CD4-positive, alpha-beta T cell treated with Interleukin-10 for 1 hour (primary cell): ENCODE measurements around the gene RDH16.
"Not testable (repeated sequence)": the region's sequence is repeated elsewhere in the genome, so short reads cannot be mapped to it uniquely, and the experiment has no call there.

ENCODE experiments used
- DNase-seq: peaks from one replicate; pipeline ENCODE4 v3.0.0-alpha.2; 2020

Gene RDH16

DNA sequence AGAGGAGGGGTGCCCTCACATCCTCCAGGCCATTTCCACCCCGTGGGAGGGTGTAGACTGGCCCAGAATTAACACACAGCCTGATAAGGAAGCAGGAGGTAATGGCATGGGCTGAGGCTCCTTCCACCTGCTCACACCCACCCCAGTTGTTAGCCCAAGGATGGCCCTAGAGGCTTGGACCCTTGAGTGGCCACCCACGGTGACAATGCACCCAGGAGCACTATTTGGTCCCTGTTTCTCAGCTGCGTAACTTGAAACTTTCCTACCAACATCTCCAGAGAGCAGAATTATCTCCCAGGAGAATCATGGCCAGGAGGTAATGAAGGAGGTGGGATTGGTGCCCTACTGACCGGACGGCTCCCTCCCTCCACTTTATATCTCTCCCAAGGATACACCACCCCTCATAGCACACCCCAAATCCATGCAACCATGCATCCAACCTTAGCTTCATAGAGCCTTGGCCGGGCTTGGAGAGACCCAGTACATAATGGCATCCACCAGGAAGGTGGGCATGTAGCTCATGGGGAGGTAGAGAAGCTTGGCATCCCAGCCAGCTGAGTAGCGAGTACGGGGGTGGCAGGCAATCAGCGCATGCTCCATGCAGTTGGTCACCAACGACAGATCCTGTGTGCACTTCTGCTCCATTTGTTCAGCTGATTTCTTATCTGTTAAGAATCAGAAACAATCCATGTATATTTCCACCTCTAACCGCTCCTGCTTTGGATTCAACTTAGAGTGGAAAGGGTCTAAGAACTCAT, 5.6 kb downstream of the RDH16 start:
- no peak for DNase-seq

DNA sequence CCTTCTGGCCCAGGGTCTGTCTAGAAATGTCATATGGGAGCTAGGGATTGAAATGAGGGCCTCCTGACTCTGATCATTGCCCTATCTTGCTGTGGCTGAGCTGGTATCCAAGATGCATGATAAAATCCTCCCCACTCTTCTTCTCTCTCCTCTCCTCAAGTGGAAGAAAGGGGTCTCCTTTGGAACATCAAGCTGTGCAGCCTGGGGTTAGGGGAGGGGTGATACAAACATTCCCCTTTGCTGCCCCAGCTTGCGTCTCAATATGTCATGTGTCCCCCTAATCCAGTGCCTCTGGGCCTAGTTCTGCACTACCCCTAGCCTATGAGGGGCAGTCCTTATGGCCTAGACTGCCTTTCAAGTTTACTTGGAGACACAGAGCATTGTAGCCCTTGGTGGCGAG, 8.5 kb downstream of the RDH16 start:
- DNase-seq: no peak

DNA sequence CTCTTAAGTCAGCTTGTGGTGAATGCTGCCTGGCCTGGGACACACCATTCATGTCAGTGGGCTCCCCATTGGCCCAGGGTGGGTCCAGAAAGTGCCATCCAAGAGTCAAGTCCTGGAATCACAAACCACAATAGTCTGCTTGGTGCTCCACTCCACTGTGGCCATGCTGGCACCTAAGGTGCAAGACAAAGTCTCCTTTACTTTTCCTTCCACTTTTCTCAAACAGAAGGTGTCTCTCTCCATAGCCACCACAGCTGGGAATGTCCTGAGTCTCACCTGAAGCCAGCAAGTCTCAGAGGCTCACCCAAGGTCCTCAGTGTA, 9.0 kb downstream of the RDH16 start:
- DNase-seq: no peak

DNA sequence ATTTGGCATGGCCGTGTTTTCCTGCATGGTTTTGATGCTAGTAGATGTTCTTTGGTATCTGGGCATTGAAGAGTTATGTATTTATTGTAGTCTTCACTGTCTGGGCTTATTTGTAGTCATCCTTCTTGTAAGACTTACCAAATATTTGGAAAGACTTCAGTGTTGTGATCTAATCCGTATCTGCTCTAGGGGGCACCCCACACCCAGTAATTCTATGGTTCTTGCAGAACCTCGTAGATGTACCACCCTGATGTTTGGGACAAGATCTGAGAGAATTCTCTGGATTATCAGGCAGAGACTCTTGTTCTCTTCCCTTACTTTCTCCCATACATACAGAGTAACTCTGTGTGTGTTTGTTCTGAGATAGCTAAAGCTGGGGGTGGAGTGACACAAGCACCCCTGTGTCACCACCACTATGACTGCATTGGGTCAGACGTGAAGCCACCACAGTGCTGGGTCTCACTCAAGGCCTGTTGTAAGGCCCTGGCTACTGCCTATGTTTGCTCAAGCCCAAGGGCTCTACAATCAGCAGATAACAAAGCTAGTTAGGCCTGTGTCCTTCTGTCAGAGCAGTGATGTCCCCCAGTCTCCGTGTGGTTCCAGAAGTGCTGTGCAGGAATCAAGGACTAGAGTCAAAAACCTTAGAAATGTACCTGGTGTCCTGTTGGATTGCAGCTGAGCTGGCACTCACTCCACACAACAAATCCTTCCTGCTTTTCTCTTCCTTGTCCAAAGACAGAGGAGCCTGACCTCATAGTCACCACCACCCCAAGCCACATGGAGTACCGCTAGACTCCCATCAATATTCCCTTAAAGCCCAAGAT, 9.6 kb downstream of the RDH16 start:
- DNase-seq: no peak

DNA sequence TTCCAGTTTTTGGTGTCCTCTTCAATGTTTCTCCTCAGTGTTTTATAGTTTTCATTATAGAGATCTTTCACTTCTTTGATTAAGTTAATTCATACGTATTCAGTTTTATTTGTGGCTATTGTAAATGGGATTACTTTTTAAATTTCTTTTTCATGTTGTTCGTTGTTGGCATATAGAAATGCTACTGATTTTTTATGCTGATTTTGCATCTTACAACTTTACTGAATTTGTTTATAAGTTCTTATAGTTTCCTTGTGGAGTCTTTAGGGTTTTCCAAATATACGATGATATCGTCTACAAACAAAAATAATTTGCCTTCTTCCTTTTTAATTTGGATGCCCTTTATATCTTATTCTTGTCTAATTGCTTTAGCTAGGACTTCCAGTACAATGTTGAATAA, 13.5 kb downstream of the RDH16 start:
- DNase-seq: no peak

DNA sequence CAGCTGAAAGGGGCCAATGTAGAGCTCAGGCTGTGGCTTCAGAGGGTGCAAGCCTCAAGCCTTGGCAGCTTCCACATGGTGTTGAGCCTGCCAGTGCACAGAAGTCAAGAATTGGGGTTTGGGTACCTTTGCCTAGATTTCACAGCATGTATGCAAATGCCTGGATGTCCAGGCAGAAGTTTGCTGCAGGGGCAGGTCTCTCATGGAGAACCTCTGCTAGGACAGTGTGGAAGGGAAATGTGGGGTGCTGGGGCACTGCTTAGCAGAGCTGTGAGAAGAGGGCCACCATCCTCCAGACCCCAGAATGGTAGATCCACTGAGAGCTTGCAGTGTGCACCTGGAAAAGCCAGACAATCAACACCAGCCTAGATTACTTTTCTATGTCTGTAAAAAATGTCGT, 14.0 kb downstream of the RDH16 start:
- DNase-seq: not testable (repeated sequence)

DNA sequence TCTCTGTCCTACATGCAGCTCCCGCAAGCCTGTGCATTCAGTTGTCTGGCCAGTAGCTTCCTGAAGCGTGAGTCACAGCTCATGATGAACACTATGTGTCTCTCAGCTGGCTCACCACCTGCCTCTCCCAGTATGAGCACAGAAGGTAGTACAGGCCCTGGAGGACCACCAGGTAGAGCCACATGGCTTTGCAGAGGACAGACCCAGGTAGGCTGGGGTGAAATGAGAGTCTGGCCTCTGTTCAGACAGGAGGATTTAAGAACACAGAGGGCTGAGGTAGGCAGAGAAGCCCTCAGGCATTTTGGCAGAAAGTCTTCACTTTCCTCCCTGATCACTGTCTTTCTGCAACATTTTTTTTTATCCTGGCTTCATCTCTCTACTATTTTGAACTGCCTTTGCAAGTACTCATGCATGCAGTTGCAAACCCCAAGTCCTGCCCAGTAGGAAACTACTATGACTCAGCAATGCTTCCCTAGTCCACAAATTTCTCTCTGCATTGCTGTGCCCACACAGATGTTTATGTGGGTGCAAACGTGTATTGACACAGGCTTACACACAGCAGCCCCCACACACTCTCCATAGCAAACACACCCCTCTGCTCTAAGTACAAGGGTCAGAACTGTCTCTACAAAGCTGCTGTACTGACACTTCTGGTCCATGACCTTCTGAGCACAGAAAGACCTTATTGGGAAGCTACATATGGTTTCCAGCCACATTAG, 15.9 kb downstream of the RDH16 start:
- no peak for DNase-seq

DNA sequence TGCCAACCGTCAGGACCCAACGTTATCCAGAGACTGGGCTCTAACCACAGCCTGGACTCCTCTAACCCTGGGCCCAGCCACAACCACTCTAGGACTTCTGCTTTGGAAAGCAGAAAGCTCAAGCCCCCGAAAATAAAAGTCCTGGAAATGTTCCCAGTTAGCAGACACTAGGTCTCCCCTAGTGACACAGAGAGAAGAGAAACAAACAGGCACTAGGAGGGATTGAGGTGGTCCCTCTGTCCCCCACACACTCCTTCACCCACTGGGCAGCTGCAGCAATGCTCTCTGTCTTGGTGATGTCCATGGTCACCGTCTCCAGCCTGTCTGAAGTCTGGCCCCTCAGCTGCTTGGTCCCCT, 16.5 kb downstream of the RDH16 start:
- not testable (repeated sequence) for DNase-seq

DNA sequence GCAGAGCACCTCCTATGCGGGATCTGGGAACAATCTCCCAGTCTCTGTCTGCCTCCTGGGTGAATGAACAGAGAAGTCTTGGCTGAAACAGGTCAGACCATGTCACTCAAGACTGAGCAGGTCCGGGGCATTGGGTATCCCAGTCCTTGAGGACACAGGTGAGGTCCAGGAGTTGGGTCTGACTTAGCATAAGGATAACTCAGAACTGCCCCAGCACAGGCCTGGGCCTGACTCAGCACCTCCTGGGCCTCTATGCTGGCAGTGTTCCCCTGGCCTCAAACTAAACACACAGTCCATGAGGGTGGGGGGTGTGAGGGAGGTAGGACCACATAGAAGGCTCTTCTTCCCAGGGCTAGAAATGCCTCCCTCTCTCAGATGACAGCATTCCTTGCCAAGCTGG, 21.7 kb downstream of the RDH16 start:
- no peak for DNase-seq

DNA sequence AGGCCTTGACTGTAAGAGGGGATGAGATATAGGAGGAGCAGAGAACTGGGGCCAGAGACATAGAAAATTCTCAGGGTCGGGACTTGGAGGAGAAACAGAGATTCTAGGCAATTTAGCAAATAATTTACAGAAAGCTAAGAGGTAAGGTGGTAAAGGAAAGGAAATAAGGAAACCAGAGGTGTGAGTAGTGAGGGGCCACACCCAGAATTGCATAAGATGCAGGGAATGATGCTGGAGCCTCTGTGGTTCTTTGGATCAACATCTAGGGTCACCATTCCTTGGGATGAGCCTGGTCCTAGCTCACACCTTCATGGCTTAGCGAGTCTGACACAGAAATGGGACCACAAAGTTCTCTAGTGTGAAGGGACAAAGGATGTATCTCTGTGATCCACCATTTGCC, 22.3 kb downstream of the RDH16 start:
- no peak for DNase-seq

DNA sequence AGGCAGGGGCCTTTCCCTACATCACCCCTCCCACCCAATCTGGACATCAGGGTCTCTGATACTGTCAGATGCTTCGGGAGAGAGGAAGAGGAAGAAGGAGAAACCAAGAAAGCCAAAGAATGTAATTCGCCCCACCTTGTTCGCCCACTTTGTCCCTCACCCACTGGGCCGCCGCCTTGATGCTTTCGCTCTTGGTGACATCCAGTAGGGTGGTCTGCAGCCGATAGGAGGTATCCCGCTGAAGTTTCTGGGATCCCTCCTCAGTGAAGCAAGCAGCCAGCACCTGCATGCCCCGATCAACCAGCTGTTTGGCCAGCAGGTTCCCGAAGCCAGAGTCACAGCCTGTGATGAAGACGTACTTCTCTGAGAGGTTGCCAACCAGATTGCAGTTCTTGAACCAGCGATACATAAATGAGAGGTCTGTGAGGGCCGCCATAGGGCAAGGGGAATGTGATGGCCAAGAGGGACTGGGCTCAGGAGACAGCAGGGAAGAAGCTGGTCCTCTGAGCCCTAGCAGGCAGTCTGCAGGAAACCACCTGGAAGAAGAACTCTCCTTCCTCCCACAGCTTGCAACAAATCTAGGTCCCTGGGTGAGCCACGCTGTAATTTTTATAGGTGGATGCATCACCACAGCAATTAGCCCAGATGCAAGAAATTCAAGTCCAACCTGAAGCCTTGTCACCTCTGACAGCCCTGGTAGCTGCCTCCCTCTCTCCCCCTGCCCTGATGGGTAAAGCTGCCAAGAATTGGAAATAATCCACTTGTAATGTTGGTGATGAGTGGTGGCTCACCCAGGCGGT, 23.4 kb downstream of the RDH16 start, which contains the start of gene SDR9C7:
SDR9C7 (minus strand) TSS at position 583 of the 800 bp plus-strand sequence; CDS start at position 436, 147 bp downstream.
- no peak for DNase-seq

DNA sequence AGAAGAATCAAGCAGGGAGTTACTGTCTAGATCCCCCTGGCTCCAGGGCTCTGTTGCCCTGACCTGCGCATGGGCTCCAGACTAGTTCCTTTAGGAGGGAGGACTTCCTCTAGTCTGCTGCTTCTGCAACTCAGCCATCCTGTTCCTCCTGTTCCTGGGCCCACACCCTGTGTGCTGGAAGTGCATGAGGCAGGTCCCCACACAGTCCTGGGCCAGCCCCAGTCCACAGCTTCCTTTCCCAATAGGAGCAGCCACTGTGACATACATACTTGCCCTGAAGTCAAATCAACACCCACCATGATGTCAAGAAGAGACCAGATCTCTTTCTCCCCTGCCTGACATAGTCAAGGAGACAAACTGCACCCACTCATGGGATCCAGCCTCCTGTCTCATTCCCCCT, 24.5 kb downstream of the RDH16 start:
- no peak for DNase-seq

DNA sequence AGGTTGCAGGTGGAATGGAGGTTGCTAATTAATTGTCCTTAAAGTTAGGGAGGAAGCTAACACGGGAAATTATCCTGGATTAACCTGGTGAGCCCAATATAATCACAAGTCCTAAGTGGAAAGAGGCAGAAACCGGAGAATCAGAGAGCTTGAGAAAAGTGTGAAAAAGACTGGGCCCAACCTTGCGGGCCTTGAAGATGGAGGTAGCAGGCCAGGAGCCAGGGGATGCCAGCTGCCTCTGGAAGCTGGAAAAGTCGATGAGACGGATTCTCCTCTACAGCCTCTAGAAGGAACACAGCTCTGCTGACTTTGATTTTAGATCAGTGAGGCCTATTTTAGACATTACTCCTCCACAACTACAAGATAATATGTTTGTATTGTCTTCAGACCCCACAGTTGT, 25.3 kb downstream of the RDH16 start:
- DNase-seq: no peak

DNA sequence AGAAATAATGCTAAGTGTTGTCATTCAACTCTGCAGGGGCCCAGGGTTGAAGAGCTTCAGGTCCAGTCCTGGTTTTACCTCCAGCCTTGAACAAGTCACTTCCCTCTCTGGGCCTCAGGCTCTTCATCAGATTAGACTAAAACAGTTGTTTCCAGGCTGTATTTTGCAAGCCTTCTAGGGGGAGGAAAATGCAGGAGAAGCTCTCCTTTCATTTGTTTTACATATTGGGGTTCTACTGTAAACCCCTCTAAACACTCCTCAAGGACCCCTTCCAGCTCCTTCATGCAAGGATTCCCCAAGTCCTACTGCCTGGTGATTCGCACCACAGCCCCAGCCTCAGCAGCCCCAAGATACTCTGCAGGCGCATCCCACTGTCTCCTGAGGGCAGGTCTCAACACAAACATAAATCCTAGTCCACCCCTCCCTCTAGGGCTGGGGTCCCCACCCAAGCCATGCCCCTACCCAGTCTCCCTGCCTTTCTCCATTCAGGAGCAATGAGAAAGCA, 25.9 kb downstream of the RDH16 start:
- DNase-seq: peak; percentile 21

DNA sequence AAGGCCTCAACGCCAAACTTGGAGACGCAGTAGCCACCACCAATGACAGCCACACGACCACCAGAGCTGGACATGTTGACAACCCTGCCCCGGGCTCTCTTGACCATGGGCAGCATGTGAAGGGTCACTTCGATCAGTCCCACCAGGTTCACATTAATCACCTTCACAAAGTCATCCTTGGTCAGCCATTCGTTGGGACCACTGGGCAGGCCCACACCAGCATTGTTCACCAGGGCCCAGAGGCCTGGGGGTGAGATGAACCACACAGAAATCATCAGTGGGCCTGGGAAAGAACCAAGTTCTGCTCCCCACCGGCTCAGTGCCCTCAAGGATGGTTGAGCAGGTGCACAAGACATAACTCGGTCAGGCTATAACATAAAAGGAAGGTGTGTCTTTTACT, 27.2 kb downstream of the RDH16 start:
- no peak for DNase-seq

DNA sequence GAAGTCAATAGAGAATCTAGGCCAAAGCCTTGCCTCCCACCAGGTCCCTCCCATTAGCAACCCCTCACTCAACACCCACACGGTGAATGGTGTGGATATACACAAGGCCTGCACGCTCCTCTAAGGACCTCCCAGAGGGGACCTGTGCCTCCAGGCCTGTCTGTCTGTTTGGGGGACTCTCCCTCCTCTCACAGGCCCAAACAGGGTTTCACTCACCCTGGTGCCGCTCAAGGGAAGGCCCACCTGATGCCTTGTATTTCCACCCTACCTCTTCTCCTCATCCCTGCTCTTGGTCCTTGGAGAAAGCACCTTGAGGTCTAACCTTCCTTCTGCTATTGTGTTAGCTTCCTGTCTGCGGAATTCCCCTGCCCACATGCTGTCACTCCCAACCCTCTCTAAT, 27.6 kb downstream of the RDH16 start:
- no peak for DNase-seq

DNA sequence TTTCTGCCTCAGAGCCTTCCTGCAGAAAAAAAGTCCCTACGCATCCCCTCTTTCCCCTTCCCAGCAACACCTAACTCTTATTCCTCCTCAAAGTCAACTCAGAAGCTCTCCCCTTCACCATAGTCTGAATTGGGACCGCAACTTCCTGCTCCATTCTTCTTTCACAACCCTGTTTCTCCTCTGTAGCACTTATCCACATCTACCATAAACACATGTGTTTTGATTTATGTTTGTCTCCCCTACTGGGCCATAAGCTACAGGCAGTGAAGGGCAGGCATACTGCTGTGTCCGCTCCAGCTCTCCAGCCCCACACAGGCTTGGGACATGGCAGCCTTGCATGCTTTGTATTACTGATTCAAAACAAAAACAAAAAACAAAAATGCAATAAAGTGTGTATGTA, 29.1 kb downstream of the RDH16 start:
- DNase-seq: no peak

DNA sequence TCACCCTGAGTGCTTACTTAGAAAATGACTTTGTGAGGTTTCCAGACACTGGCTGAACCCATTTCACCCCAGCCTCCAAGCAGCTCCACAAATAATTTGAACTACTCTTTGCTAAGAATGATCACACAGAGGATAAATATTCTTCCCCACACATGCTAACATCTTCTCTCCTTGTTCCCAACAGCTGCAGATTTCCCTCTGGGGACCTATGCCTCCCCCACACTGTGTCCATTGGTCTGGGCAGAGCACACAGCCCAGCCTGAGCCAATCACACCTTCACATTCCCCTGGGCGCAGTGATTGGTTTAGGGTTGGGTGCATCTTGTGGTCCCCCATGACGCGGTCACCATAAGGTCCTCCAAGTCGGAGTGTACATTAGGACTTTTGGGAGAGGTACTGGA, 30.1 kb downstream of the RDH16 start:
- no peak for DNase-seq

DNA sequence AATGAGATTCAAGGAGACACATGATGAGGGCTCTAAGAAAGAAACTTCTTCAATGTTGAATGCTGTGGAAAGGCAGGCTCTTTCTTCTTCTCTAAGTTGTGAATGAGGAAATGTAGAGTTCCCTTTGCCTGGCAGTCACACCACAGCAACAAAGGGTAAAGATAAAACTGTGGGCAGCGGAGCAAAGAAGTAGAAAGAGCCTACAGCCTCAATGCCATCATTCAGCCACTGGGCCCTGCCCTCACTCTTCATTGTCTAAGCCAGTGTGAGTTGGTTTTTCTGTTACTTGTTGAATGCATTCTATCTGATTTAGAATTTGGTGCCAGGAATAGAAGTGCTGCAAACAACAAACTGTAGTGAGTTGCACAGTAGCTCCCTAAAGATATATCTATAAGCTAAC, 35.4 kb downstream of the RDH16 start:
- DNase-seq: no peak

DNA sequence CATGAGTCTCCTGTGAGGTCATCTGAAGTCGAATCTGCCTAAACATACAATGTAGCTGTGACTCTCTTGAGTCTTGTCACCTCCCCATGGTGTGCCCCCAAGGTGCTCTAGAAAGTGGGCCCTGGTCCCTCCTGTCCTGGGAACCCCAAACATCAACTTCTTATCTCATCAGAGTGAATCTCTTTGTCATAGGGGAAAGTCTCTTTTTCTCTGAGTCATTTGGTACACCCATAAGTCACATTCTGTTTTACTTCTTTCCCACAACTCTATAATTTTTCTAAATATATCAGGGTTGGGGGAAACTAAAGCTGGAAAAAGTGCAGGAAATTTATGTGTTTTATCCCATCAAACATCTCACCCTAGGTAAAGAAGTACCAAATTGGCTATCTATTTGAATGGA, 36.1 kb downstream of the RDH16 start:
- DNase-seq: no peak

DNA sequence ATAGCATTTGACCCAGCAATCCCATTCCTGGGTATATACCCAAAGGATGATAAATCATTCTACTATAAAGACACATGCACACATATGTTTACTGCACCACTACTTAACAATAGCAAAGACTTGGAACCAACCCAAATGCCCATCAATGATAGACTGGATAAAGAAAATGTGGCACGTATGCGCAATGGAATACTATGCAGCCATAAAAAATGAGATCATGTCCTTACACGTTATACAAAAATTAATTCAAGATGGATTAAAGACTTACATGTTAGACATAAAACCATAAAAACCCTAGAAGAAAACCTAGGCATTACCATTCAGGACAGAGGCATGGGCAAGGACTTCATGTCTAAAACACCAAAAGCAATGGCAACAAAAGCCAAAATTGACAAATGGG, 39.3 kb downstream of the RDH16 start:
- DNase-seq: not testable (repeated sequence)

DNA sequence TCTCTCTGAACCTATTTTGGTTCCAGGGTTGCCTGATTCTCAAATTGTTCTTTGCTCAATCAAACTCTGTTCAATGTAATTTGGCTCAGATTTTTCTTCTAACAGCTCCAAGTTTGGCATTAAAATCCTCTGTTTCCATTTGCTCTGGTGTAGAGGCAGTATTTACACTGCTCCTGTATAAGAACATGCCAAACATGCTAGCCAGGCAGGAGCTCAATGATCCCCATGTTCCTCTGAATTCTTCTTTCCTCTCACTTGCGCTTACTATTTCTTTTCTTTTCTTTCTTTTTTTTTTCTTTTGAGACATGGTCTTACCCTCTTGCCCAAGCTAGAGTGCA, 40.4 kb downstream of the RDH16 start:
- DNase-seq: no peak
